GM10248 (cell line): ENCODE measurements around the gene CAPZA3.
"Not testable (repeated sequence)": the region's sequence is repeated elsewhere in the genome, so short reads cannot be mapped to it uniquely, and the experiment has no call there.

Experiments
- CTCF ChIA-PET: fragments of 300-600 bp; sonication (Branson Sonifier 250); formaldehyde crosslinking; extraction: SDS; loops from one replicate; lab custom pipeline; 2021; ENCODE audit warnings: antibody characterized with exemption; lab: Yijun Ruan, JAX
- POLR2A ChIA-PET: fragments of 350-650 bp; sonication (Branson Sonifier 250); formaldehyde crosslinking; extraction: SDS; loops from one replicate; lab custom pipeline; 2020; ENCODE audit warnings: antibody characterized with exemption; lab: Yijun Ruan, JAX
- DNase-seq: peaks from one replicate; pipeline ENCODE4 v3.0.0; 2012; ENCODE audit errors: extremely low spot score
- CTCF ChIP-seq: IDR thresholded peaks from 2 replicates; pipeline ENCODE4 v1.5.1; 2012; ENCODE audit warnings: mild to moderate bottlenecking, low read depth; ENCODE audit errors: extremely low read depth, missing control alignments, control extremely low read depth

Gene CAPZA3

DNA sequence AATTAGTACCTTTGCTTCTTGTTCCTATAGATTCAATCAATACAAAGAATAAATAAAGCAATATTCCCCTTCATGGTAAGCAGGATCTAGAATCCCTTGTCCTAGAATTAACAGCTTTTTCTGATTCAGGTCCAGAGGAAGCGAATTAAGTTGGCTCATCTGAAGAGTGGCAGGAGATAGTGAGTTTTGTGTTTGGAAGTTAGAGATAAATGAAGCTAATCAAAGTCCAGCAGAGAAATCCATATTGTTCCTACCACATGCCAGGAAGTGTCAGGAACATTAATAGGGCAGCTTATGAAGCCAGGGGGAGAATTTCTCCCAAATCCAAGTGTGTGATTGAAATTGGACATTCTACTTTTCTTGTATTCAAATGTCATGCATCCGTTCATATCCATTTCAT is 13.9 kb downstream of the CAPZA3 start:
- no peak for TF ChIP-seq CTCF
- CTCF ChIA-PET, result no interaction called here
- POLR2A ChIA-PET, result no interaction called here
- no peak for DNase-seq

GRCh38 chr12:18752280-18752920 is 14.5 kb downstream of the CAPZA3 start:
- POLR2A ChIA-PET, result no interaction called here
- no peak for DNase-seq

DNA sequence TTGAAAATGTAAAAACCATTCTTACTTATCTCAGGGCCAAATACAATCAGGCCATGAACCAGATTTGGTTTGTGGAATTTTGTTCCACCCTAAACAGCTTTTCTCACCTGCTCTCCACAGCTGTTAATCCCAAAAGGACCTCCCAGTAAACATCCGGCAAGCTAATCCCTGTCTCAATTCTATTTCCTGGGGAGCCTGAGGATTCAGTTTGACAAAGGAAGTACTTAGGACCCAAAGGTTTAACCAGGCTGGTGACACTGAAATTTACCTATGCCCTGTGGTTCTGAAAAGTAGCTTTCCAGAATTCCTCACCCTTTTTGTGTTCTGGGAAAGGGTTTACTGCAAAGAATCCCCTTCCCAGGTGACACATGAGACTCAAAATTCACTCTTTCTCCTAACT is 15.0 kb downstream of the CAPZA3 start:
- no peak for TF ChIP-seq CTCF
- POLR2A ChIA-PET, result no interaction called here
- CTCF ChIA-PET, result no interaction called here
- DNase-seq, result no peak

More at GRCh38 chr12:18752280-18752920, 14.5 kb downstream of the CAPZA3 start:
- CTCF ChIA-PET, result no interaction called here
- TF ChIP-seq CTCF, result no peak

- POLR2A ChIA-PET, result no interaction called here
- no peak for TF ChIP-seq CTCF
- no peak for DNase-seq
- CTCF ChIA-PET, result no interaction called here
These were observed 15.7 kb downstream of the CAPZA3 start for GRCh38 chr12:18753481-18754123.

- no peak for TF ChIP-seq CTCF
- POLR2A ChIA-PET, result no interaction called here
- CTCF ChIA-PET, result no interaction called here
- DNase-seq, result no peak
These were observed 16.3 kb downstream of the CAPZA3 start for GRCh38 chr12:18754124-18754707.

DNA sequence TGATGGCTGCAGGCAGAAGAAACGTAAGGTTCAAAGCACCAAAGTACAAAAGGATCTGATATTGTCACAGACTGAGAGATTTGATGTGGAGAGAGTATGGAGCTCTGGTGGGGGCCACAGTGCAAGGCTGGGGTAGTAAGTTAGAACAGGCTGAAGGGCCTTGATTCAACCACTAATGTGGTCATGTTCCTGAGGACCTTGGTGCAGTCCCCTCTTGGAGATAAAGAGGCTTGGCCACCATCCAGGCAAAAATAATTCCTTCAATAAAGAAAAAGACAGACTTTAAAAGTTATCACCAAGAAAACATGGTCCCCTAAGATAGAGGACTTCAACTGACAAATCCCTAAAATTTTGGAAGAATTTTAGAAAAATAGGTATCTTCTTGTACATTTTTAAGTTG is 17.4 kb downstream of the CAPZA3 start:
- ChIA-PET POLR2A (no interaction called here), CTCF (no interaction called here)
- no peak for TF ChIP-seq CTCF
- DNase-seq, result no peak

GRCh38 chr12:18766479-18766878 is 28.6 kb downstream of the CAPZA3 start:
- DNase-seq, POLR2A ChIA-PET, CTCF ChIA-PET: not testable (repeated sequence)
